ENCODE data around the gene DNAJC15.

DNAJC15 gene

GRCh38 chr13:43157796-43158195, 134.4 kb downstream of the DNAJC15 start:
- DNase-seq (ENCODE audit: low spot score), result no peak

GRCh38 chr13:43158516-43158915, 135.1 kb downstream of the DNAJC15 start:
- DNase-seq (ENCODE audit: low spot score), result no peak

GRCh38 chr13:43159026-43159461, 135.7 kb downstream of the DNAJC15 start:
- no peak for DNase-seq (ENCODE audit: low spot score)
